H1 (cell line): ENCODE results near the gene TECPR2. TPM values are rescaled to one million over a fixed set of nuclear protein-coding genes. Genes with fewer than 3 reads are reported as not detected.

Source experiments
- KDM1A ChIP-seq: fragments of 200-600, 300-600 bp; sonication (generic); IDR thresholded peaks from 2 replicates; pipeline ENCODE4 v1.7.1; 2016; ENCODE audit warnings: mild to moderate bottlenecking, low read length, borderline replicate concordance
- polyA plus RNA-seq, 7 experiments: library from polyadenylated mRNA; depleted of rRNA in 3 of 7; stranded (reverse) in 5 of 7; unstranded in 2 of 7; fragments of >200 nt in 5 of 7; fragments of 200-250 nt in 2 of 7; gene quantifications; 1 replicate in 5 of 7; 2 replicates in 1 of 7; 4 replicates in 1 of 7; pipeline versions ENCODE4 v1.2.1 to v1.2.3, GENCODE V29; 2011 to 2013; ENCODE audit warnings: missing spikeins in 2 of 7, mixed read lengths in 2 of 7
- total RNA-seq: library from RNA; stranded (reverse); fragmentation: NEBNext Ultra II Directional; extraction: Animal tissue kit (Norgen Biotek cat#: 25700); gene quantifications from 2 replicates; pipeline ENCODE4 v1.2.1, GENCODE V29; 2021

TECPR2 gene
- total and polyA plus RNA-seq, 2 of the 8 experiments (the other 6 are each of a cell fraction or from before 2014, with no cell fraction given): 6.8 to 19.4 TPM

- no peak for TF ChIP-seq KDM1A
Observed at GRCh38 chr14:102325791-102326345, 36.9 kb upstream of the TECPR2 start (continued).
